T-cell (primary cell): ENCODE results near the gene TBC1D7. TPM values are rescaled to one million over a fixed set of nuclear protein-coding genes. Genes with fewer than 3 reads are reported as not detected.
A peak's percentile ranks its signal among the peaks of the same experiment; 100 is the strongest.

Source experiments
- ATAC-seq, 4 experiments: fragments of 200-7000 bp in 3 of 4; fragments of 150-1000 bp in 1 of 4; cut with Tn5 transposase; replicated peaks in 1 of 4; 1 replicate in 3 of 4; 2 replicates in 1 of 4; pipeline ENCODE4 v1.10.0; 2021; ENCODE audit warnings: moderate library complexity in 3 of 4, mild to moderate bottlenecking in 2 of 4, moderate number of reproducible peaks in 1 of 4
- CTCF ChIA-PET, 2 donors: fragments of 300-600 bp; sonication (Branson Sonifier 250); formaldehyde crosslinking; loops; one replicate each; lab custom pipeline; 2022; ENCODE audit warnings: antibody characterized with exemption in 2 of 2; lab: Charles Lee
- POLR2A ChIA-PET, 2 donors: fragments of 300-600 bp; sonication (Branson Sonifier 250); formaldehyde crosslinking; loops; one replicate each; lab custom pipeline; 2022; ENCODE audit warnings: antibody characterized with exemption in 2 of 2; lab: Charles Lee
- DNase-seq, 35 experiments: peaks; one replicate each; pipeline versions ENCODE4 v3.0.0 to v3.0.0-alpha.2; 2013 to 2023
- H3K27ac ChIP-seq: one replicate; pipeline ENCODE4 v1.5.1; 2013; ENCODE audit warnings: low read length
- H3K27me3 ChIP-seq, 2 experiments: replicated peaks in 1 of 2; 1 replicate in 1 of 2; 2 replicates in 1 of 2; pipeline versions ENCODE4 v1.6.1 to v1.7.0; 2013; ENCODE audit warnings: low read length in 1 of 2, mixed read lengths in 1 of 2; ENCODE audit not compliant: control insufficient read depth in 2 of 2, insufficient read depth in 2 of 2; ENCODE audit errors: extremely low read depth in 1 of 2
- H3K36me3 ChIP-seq, 2 donors: 1 replicate in 1 of 2; 2 replicates in 1 of 2; pipeline versions ENCODE4 v1.6.1 to v1.7.0; 2013; ENCODE audit warnings: low read length in 1 of 2; ENCODE audit not compliant: control insufficient read depth in 2 of 2, insufficient read depth in 1 of 2; ENCODE audit errors: extremely low read depth in 1 of 2
- H3K4me1 ChIP-seq, 2 experiments: 1 replicate in 1 of 2; 2 replicates in 1 of 2; pipeline versions ENCODE4 v1.6.1 to v1.7.0; 2013; ENCODE audit warnings: low read length in 2 of 2, mixed read lengths in 1 of 2; ENCODE audit not compliant: insufficient read depth in 2 of 2, control insufficient read depth in 1 of 2; ENCODE audit errors: extremely low read depth in 1 of 2
- H3K4me3 ChIP-seq, 2 donors: 1 replicate in 1 of 2; 2 replicates in 1 of 2; pipeline versions ENCODE4 v1.5.1 to v1.7.0; 2013; ENCODE audit warnings: mild to moderate bottlenecking in 2 of 2, low read length in 1 of 2, moderate library complexity in 1 of 2; ENCODE audit not compliant: control insufficient read depth in 1 of 2; ENCODE audit errors: extremely low read depth in 1 of 2
- H3K9me3 ChIP-seq: 2 replicates; pipeline ENCODE4 v1.7.0; 2013
- H3K27ac Mint-ChIP-seq, 2 donors: one replicate each; pipeline ENCODE4 v1.8.0; 2020 to 2021; ENCODE audit warnings: mild to moderate bottlenecking in 2 of 2, mixed read lengths in 2 of 2
- H3K27me3 Mint-ChIP-seq, 2 donors: one replicate each; pipeline ENCODE4 v1.8.0; 2021 to 2022; ENCODE audit warnings: mixed read lengths in 2 of 2
- H3K36me3 Mint-ChIP-seq: one replicate; pipeline ENCODE4 v1.8.0; 2021; ENCODE audit warnings: mixed read lengths
- H3K4me1 Mint-ChIP-seq, 3 donors: one replicate each; pipeline ENCODE4 v1.8.0; 2020 to 2022; ENCODE audit warnings: mixed read lengths in 3 of 3, mild to moderate bottlenecking in 1 of 3
- H3K4me3 Mint-ChIP-seq, 3 donors: one replicate each; pipeline ENCODE4 v1.8.0; 2020 to 2022; ENCODE audit warnings: mild to moderate bottlenecking in 3 of 3, mixed read lengths in 3 of 3, moderate library complexity in 3 of 3
- H3K9me3 Mint-ChIP-seq, 3 donors: one replicate each; pipeline ENCODE4 v1.8.0; 2020 to 2022; ENCODE audit warnings: mixed read lengths in 3 of 3
- WGBS: methylation state at CpG from one replicate; pipeline ENCODE4 v1.1.5; 2013; ENCODE audit warnings: missing lambda C conversion rate; ENCODE audit not compliant: insufficient coverage; 5-methylcytosine and 5-hydroxymethylcytosine counted together
- total RNA-seq, 35 experiments: library from RNA in 6 of 35; stranded (reverse) in 6 of 35; fragments of 120-200 nt in 1 of 35; gene quantifications; one replicate each; pipeline versions ENCODE4 v1.2.1 to v1.2.4 and lab custom pipeline; 2013 to 2026

Gene TBC1D7
- total RNA-seq, 5 donors from 2014 or later (not counting 1 experiment from before 2014, with no cell fraction given), result 12.7 to 16.2 (median 14.6) TPM

DNA sequence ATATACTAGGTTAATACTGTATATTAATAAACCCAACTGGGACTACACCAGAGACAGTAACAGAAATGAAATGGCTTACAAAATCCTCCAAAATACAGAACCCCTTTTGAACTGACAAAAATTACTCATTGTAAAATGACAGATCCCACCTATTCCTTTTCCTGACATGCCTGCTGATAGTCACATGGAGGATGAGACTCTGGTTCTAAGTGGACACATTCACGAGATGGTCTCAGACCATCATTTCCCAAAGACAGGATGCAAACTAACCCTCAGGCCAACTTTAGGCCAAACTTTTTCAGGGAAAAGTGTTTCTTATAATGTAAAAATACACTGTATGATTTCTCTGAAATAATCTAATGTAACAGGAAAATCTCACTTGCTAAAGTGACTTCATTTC lies 22.5 kb downstream of the TBC1D7 start:
- Histone ChIP-seq H3K4me3 (no peak overlapping the region), H3K36me3 (peaks cover 23 to 41% of the 10 kb centered on the region in 2 donors), H3K27me3 (no peaks in the 10 kb centered on the region), H3K4me1 (peaks cover 0 to 17% of the 10 kb centered on the region in 2 experiments), H3K27ac (no peak overlapping the region), H3K9me3 (no peaks in the 10 kb centered on the region)
- Mint-ChIP-seq H3K27ac (no peak overlapping the region), H3K4me1 (peaks cover 6 to 25% (median 17%) of the 10 kb centered on the region in 3 donors), H3K36me3 (peaks cover 72% of the 10 kb centered on the region), H3K27me3 (no peaks in the 10 kb centered on the region), H3K9me3 (no peaks in the 10 kb centered on the region), H3K4me3 (no peak overlapping the region)
- ChIA-PET POLR2A (interaction anchor here in 1 of 2 donors (0.5 kb wide), 1 partner anchor 30 kb away, joined by 4 read pairs; no protein-coding TSS in a partner anchor), CTCF (interaction anchor here in 1 of 2 donors (0.6 kb wide), 1 partner anchor 489 kb away, joined by 3 read pairs; no protein-coding TSS in a partner anchor)
- no CpG with 5 or more reads among the region's 1 CpG for WGBS
- DNase-seq (no peak), ATAC-seq (no peak)

DNA sequence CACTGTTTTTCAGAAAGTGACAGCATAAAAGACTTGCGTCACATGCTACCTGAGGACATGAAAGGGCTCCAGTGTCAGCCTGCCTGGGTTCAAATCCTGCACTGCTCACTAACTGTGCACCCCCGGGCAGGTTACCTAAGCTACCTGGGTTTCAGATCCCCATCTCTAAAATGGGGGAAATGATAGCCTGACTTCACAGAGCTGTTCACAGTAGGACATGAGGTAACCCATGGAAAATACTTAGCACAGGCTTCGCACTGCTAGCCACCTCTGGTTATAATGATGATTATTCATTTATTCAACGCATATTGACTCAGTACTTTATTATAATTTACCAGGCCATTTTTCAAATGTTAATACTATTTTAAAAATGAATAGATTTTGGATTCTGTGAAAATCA lies 23.0 kb downstream of the TBC1D7 start:
- H3K27ac ChIP-seq, result no peak overlapping the region
- H3K4me3 ChIP-seq, result no peak overlapping the region
- no peak overlapping the region for H3K27ac Mint-ChIP-seq
- no peak for ATAC-seq
- CTCF ChIA-PET, result no interaction called here
- WGBS, result 100% methylated on average over 2 of the region's 4 CpGs
- peaks cover 0 to 17% of the 10 kb centered on the region in 2 experiments for H3K4me1 ChIP-seq
- H3K36me3 Mint-ChIP-seq, result peaks cover 74% of the 10 kb centered on the region
- H3K9me3 Mint-ChIP-seq, result no peaks in the 10 kb centered on the region
- no peaks in the 10 kb centered on the region for H3K27me3 ChIP-seq
- no peak overlapping the region for H3K4me3 Mint-ChIP-seq
- peaks cover 25 to 46% of the 10 kb centered on the region in 2 donors for H3K36me3 ChIP-seq
- H3K4me1 Mint-ChIP-seq, result peaks cover 6 to 25% (median 17%) of the 10 kb centered on the region in 3 donors
- no peaks in the 10 kb centered on the region for H3K27me3 Mint-ChIP-seq
- H3K9me3 ChIP-seq, result no peaks in the 10 kb centered on the region
- POLR2A ChIA-PET, result no interaction called here
- no peak for DNase-seq

DNA sequence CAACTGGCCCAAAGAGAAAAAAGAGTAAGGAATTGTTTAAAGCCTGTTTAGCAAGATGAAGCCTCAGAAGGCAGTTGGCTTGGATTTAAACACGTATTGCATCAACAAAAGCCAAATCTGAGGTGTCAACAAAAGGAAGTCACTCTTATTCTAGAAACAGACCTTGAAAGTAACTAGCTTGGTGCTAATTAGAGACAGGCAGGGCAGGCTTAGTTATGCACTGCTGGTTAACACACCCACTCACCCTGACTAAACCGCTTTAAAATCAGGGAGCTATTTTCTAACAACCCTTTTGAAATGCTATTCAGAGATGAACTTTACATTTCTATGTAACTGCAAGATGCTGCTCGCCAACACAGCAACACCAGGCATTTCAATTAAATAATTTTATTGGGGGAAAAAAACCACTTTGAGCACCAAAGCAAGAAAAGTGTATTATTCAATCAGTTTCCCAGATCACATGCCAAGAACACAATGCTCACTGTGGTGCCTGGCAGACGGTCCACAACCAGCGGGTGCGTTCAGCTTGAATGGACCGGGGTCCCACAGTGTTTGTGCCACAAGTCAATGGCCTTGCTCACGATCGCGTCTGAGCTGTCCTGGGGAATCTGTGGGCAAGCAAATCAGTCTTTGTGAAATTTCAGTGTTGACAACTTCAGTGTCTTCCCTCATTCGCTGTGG lies 23.6 kb downstream of the TBC1D7 start:
- 95% methylated on average over 8 of the region's 11 CpGs for WGBS
- H3K27ac ChIP-seq, result no peak overlapping the region
- ChIA-PET POLR2A (no interaction called here), CTCF (interaction anchor here in 1 of 2 donors (0.8 kb wide), 1 partner anchor 22 kb away, joined by 3 read pairs; no protein-coding TSS in a partner anchor)
- H3K9me3 ChIP-seq, result no peaks in the 10 kb centered on the region
- H3K27me3 ChIP-seq, result no peaks in the 10 kb centered on the region
- H3K36me3 ChIP-seq, result peaks cover 29 to 48% of the 10 kb centered on the region in 2 donors
- Mint-ChIP-seq H3K27me3 (no peaks in the 10 kb centered on the region), H3K9me3 (no peaks in the 10 kb centered on the region), H3K4me3 (no peak overlapping the region), H3K36me3 (peaks cover 74% of the 10 kb centered on the region), H3K4me1 (peaks cover 6 to 25% (median 17%) of the 10 kb centered on the region in 3 donors), H3K27ac (peak overlapping the region in 1 of 2 donors; percentile 62)
- peaks cover 0 to 17% of the 10 kb centered on the region in 2 experiments for H3K4me1 ChIP-seq
- DNase-seq (no peak), ATAC-seq (no peak)
- H3K4me3 ChIP-seq, result no peak overlapping the region

- H3K36me3 ChIP-seq, result peaks cover 33 to 53% of the 10 kb centered on the region in 2 donors
- ChIA-PET POLR2A (interaction anchor here in 1 of 2 donors (0.6 kb wide), 1 partner anchor 61 kb away, joined by 4 read pairs; no protein-coding TSS in a partner anchor), CTCF (interaction anchor here in 1 of 2 donors (0.8 kb wide), 1 partner anchor 23 kb away, joined by 3 read pairs; no protein-coding TSS in a partner anchor)
- no peak for ATAC-seq
- Mint-ChIP-seq H3K27me3 (no peaks in the 10 kb centered on the region), H3K4me3 (no peak overlapping the region), H3K27ac (no peak overlapping the region), H3K4me1 (peaks cover 6 to 25% (median 17%) of the 10 kb centered on the region in 3 donors), H3K36me3 (peaks cover 74% of the 10 kb centered on the region), H3K9me3 (no peaks in the 10 kb centered on the region)
- no peaks in the 10 kb centered on the region for H3K9me3 ChIP-seq
- no peak overlapping the region for H3K4me3 ChIP-seq
- WGBS, result 81% methylated on average over 4 of the region's 6 CpGs
- H3K27me3 ChIP-seq, result no peaks in the 10 kb centered on the region
- peaks cover 0 to 17% of the 10 kb centered on the region in 2 experiments for H3K4me1 ChIP-seq
- no peak for DNase-seq
- H3K27ac ChIP-seq, result no peak overlapping the region
These were observed 24.2 kb downstream of the TBC1D7 start for GRCh38 chr6:13304101-13304500.

DNA sequence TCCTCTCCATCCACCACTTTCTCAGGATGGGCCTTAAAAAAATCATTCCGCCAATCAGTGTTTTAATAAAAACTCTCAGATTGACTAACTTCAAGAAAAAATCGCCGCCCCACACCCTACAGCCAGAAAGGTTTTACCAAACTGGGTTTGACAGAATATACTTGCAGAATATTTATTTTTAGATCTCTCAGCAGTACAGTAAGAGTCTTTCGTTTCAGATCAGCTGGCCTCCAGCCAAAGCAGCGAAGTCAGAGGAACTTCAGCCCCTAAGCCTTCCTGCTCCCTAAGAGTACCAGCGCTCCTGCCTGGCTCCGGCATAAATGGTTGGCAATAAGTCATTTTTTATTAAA lies 24.7 kb downstream of the TBC1D7 start:
- H3K4me3 ChIP-seq, result no peak overlapping the region
- H3K27me3 ChIP-seq, result no peaks in the 10 kb centered on the region
- peaks cover 0 to 17% of the 10 kb centered on the region in 2 experiments for H3K4me1 ChIP-seq
- Mint-ChIP-seq H3K4me3 (peak overlapping the region in 1 of 3 donors; percentile 9), H3K9me3 (no peaks in the 10 kb centered on the region), H3K4me1 (peaks cover 6 to 25% (median 17%) of the 10 kb centered on the region in 3 donors), H3K27me3 (no peaks in the 10 kb centered on the region), H3K36me3 (peaks cover 71% of the 10 kb centered on the region), H3K27ac (peak overlapping the region in 1 of 2 donors; percentile 63)
- ATAC-seq, result no peak
- ChIA-PET POLR2A (interaction anchor here in 1 of 2 donors (0.6 kb wide), 1 partner anchor 60 kb away, joined by 4 read pairs; no protein-coding TSS in a partner anchor), CTCF (no interaction called here)
- no CpG with 5 or more reads among the region's 7 CpGs for WGBS
- H3K9me3 ChIP-seq, result no peaks in the 10 kb centered on the region
- H3K27ac ChIP-seq, result no peak overlapping the region
- peaks cover 33 to 54% of the 10 kb centered on the region in 2 donors for H3K36me3 ChIP-seq
- DNase-seq, result peak in 10 of 35 experiments; percentile 4 to 43 (median 18)
